Lung (tissue), 12 donors: Measurements from ENCODE around the gene LIN28A. TPM values are rescaled to one million over a fixed set of nuclear protein-coding genes. Genes with fewer than 3 reads are reported as not detected.

Experiments used
- ATAC-seq: fragments of 200-7000 bp; cut with Tn5 transposase; one replicate; pipeline ENCODE4 v1.9.1; 2020; ENCODE audit warnings: moderate number of reproducible peaks; ENCODE audit not compliant: insufficient read depth, low FRiP score
- DNase-seq, 3 donors: peaks; one replicate each; pipeline ENCODE4 v3.0.0-alpha.2; 2013 to 2017
- H3K27ac ChIP-seq, 2 donors: one replicate each; pipeline ENCODE4 v1.5.1; 2013; ENCODE audit warnings: mild to moderate bottlenecking in 2 of 2, moderate library complexity in 2 of 2, control low read depth in 1 of 2, inconsistent platforms in 1 of 2, low read depth in 1 of 2, low read length in 1 of 2
- H3K27me3 ChIP-seq, 3 donors: one replicate each; pipeline ENCODE4 v1.5.1; 2013; ENCODE audit warnings: low read length in 2 of 3; ENCODE audit not compliant: control insufficient read depth in 3 of 3, insufficient read depth in 3 of 3
- H3K36me3 ChIP-seq, 4 donors: one replicate each; pipeline ENCODE4 v1.5.1; 2013; ENCODE audit warnings: low read length in 4 of 4, mild to moderate bottlenecking in 1 of 4, moderate library complexity in 1 of 4; ENCODE audit not compliant: control insufficient read depth in 4 of 4, insufficient read depth in 4 of 4
- H3K4me1 ChIP-seq, 5 donors: one replicate each; pipeline ENCODE4 v1.5.1; 2013; ENCODE audit warnings: low read length in 5 of 5, mild to moderate bottlenecking in 2 of 5, moderate library complexity in 1 of 5; ENCODE audit not compliant: control insufficient read depth in 5 of 5, insufficient read depth in 5 of 5
- H3K4me3 ChIP-seq: one replicate; pipeline ENCODE4 v1.5.1; 2013; ENCODE audit warnings: mild to moderate bottlenecking, control low read depth, moderate library complexity
- H3K9ac ChIP-seq, 2 donors: one replicate each; pipeline ENCODE4 v1.5.1; 2013; ENCODE audit warnings: low read length in 2 of 2, control low read depth in 1 of 2; ENCODE audit not compliant: insufficient read depth in 1 of 2
- H3K9me3 ChIP-seq, 4 donors: one replicate each; pipeline ENCODE4 v1.5.1; 2013; ENCODE audit warnings: low read length in 3 of 4, mild to moderate bottlenecking in 1 of 4, moderate library complexity in 1 of 4; ENCODE audit not compliant: control insufficient read depth in 4 of 4, insufficient read depth in 3 of 4
- WGBS, 2 donors: extraction: QIAGEN DNeasy Blood & Tissue Kit; methylation state at CpG; one replicate each; pipeline ENCODE4 v1.1.7; 2013; 5-methylcytosine and 5-hydroxymethylcytosine counted together
- polyA plus RNA-seq, 2 donors: library from polyadenylated mRNA; stranded (reverse); fragments of 200-250 nt; gene quantifications; one replicate each; pipeline ENCODE4 v1.2.1, GENCODE V29; 2013
- total RNA-seq, 2 donors: library from RNA; depleted of rRNA in 1 of 2; stranded (reverse); fragments of >200 nt in 1 of 2; gene quantifications; one replicate each; pipeline ENCODE4 v1.2.1, GENCODE V29; 2014 to 2021
- TF ChIP-seq, protein P1 (sequence below): IDR thresholded peaks from 2 replicates; pipeline ENCODE4 v1.5.1; 2012; ENCODE audit warnings: mild to moderate bottlenecking; ENCODE audit errors: control extremely low read depth, extremely low read depth
- donor health status: control.
- donor health status: control.
- donor health status: Bipolar disorder and iron deficiency.
- donor health status: healthy.
- donor health status: DM: yes; HTN: yes; CAD: no.

The LIN28A gene
- total and polyA plus RNA-seq, 4 donors, result 0.80 TPM; not detected in 3

DNA sequence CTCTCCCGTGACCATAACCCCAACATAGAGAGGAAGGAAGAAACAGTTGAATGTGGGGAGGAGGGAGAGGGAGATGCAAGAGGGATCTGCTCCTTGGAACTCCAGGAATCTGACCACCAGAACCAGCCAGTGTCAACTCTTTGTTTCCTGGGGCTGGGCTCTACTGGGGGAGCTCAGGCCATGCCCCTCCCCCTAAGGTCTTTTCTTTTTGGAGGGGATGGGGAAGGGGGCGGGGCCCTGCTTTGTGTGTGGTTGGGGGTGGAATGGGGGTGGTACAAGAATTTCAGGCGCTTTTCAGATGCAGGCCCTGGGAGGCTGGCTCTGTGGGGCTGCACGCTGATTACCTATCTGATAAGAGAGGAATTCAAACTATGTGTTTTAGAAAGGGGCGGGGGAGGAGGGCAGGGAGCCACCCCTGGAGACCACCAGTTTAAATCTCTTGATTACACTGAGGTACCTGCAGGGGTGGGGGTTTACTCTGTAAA is 8.3 kb downstream of the LIN28A start:
- Histone ChIP-seq H3K27ac (no peak overlapping the region), H3K4me3 (no peak overlapping the region), H3K9me3 (no peaks in the 10 kb centered on the region), H3K36me3 (no peaks in the 10 kb centered on the region), H3K4me1 (no peaks in the 10 kb centered on the region), H3K9ac (no peak overlapping the region), H3K27me3 (peaks cover 0 to 12% (median 11%) of the 10 kb centered on the region in 3 donors)
- 24 to 48% methylated on average over 5 of the region's 5 CpGs for WGBS, 2 donors
- DNase-seq (no peak), ATAC-seq (no peak)
- TF ChIP-seq, protein P1, sequence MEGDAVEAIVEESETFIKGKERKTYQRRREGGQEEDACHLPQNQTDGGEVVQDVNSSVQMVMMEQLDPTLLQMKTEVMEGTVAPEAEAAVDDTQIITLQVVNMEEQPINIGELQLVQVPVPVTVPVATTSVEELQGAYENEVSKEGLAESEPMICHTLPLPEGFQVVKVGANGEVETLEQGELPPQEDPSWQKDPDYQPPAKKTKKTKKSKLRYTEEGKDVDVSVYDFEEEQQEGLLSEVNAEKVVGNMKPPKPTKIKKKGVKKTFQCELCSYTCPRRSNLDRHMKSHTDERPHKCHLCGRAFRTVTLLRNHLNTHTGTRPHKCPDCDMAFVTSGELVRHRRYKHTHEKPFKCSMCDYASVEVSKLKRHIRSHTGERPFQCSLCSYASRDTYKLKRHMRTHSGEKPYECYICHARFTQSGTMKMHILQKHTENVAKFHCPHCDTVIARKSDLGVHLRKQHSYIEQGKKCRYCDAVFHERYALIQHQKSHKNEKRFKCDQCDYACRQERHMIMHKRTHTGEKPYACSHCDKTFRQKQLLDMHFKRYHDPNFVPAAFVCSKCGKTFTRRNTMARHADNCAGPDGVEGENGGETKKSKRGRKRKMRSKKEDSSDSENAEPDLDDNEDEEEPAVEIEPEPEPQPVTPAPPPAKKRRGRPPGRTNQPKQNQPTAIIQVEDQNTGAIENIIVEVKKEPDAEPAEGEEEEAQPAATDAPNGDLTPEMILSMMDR, result no peak

DNA sequence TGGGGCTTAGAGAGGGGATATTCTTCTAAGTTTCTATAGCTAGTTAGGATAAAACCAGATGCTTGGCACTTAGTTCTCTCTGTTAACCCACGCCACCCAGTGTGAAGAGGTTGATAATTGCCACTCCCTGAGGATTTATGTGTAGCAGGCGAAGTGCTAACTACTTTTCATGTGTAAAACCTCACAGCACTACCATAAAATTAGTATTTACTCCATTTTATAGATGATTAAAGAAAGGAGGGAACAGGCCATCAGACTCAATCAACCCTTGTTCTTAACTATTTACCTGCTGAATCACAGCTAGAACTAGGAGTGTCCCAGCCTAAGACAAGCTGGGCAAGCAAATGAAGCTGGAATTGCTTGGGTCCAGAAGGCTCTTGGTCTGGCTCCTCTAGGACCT is 8.9 kb downstream of the LIN28A start:
- Histone ChIP-seq H3K4me1 (no peaks in the 10 kb centered on the region), H3K4me3 (no peak overlapping the region), H3K9me3 (no peaks in the 10 kb centered on the region), H3K36me3 (no peaks in the 10 kb centered on the region), H3K9ac (no peak overlapping the region), H3K27ac (no peak overlapping the region), H3K27me3 (peaks cover 0 to 9% (median 5%) of the 10 kb centered on the region in 3 donors)
- DNase-seq (no peak), ATAC-seq (no peak)
- WGBS, 2 donors, result 70 to 94% methylated on average over 2 of the region's 2 CpGs
- TF ChIP-seq, protein P1, result no peak

DNA sequence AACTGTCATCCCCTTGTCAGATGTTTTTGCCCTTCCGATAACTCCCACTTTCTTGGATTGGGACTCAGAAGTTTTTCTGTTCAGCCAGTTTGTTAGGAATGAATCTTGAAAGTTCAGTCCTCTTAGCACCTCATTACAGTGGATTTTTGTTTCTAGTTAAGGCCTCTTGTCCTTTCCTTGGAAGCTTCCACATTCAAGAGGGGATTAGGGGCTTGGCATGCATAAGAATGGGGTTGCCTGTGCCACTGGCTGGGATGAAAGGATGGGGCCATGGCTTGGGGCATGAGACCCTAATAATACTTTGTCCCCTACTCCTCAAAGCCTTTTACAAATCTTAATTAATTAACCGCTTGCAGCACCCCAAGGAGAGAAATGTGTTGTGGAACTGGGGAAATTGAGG is 19.1 kb downstream of the LIN28A start:
- DNase-seq (peak in 2 of 3 donors; percentile 77 to 88), ATAC-seq (no peak)
- Histone ChIP-seq H3K4me1 (peaks cover 1 to 23% (median 7%) of the 10 kb centered on the region in 5 donors), H3K9me3 (no peaks in the 10 kb centered on the region), H3K36me3 (peaks cover 0 to 6% (median 1%) of the 10 kb centered on the region in 4 donors), H3K9ac (no peak overlapping the region), H3K27ac (no peak overlapping the region), H3K27me3 (no peaks in the 10 kb centered on the region), H3K4me3 (no peak overlapping the region)
- TF ChIP-seq, protein P1, result no peak
- 79 to 91% methylated on average over 2 of the region's 2 CpGs for WGBS, 2 donors
